ENCODE results near the gene NCOA7.

DNA sequence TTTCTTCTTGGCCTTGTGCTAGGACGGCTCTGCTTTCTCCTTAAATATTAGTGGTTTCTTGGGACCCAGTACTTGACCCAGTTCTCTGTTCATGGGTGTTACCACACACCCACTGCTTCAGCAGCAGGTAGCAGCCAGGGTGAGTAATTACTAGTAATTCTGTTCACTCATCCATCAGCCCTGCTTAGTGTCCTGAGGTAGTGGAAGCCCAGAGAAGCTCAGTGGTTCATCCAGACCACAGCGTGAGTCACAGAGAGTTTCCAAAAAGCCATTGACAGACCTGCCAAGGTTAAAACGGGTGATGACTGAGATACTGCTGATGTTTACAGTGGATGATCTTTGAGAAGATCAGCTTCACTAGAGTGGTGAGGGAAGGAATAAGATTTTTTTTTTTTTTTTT lies 114.1 kb downstream of the NCOA7 start:
- TF ChIP-seq, protein P1, sequence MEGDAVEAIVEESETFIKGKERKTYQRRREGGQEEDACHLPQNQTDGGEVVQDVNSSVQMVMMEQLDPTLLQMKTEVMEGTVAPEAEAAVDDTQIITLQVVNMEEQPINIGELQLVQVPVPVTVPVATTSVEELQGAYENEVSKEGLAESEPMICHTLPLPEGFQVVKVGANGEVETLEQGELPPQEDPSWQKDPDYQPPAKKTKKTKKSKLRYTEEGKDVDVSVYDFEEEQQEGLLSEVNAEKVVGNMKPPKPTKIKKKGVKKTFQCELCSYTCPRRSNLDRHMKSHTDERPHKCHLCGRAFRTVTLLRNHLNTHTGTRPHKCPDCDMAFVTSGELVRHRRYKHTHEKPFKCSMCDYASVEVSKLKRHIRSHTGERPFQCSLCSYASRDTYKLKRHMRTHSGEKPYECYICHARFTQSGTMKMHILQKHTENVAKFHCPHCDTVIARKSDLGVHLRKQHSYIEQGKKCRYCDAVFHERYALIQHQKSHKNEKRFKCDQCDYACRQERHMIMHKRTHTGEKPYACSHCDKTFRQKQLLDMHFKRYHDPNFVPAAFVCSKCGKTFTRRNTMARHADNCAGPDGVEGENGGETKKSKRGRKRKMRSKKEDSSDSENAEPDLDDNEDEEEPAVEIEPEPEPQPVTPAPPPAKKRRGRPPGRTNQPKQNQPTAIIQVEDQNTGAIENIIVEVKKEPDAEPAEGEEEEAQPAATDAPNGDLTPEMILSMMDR (IDR thresholded peaks at IDR 0.05; ENCODE audit: low read length) = no peak
- TF ChIP-seq EZH2 (IDR thresholded peaks at IDR 0.05; ENCODE audit: borderline replicate concordance, low read length) = no peak
